ENCODE measurements around the gene PTPRK. TPM values are rescaled to one million over a fixed set of nuclear protein-coding genes. Genes with fewer than 3 reads are reported as not detected.

Gene PTPRK
- total and polyA plus RNA-seq, 10 of the 15 experiments (the other 5 are each of a cell fraction or from before 2014, with no cell fraction given), result 0.23 to 1.9 (median 0.55) TPM

DNA sequence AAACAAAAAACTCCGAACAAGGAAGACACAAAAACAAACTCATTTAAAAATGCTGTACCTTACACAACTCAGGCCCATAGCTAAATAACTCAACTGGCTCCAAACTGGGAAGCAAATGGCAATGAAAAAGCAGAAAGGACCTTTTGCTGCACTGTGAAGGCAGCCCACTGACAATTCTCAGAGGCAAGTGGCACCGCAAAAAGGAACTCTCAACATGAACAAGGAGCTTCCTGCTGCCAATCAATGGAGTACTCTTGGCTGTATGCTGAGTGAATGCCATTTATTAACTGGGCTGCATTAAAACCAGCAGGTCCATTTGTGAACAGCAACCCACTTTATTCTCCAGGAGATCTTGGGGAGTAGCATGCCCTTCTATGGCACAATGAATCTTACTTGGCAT is 209.9 kb downstream of the PTPRK start:
- H3K27ac ChIP-seq (ENCODE audit: control insufficient read depth, insufficient read depth), result no peak overlapping the region
- no TSS peak for BruUV-seq (replicated peaks)
- no peak for DNase-seq (ENCODE audit: low read depth, low spot score)
- H3K4me3 ChIP-seq, result no peak overlapping the region
- no peak for FAIRE-seq
- intact Hi-C loops (cut with micrococcal nuclease; ENCODE audit: unreplicated experiment) (no loop called here), in situ Hi-C loops (cut with MboI) (no loop called here)
- ChIA-PET POLR2A (no interaction called here), RAD21 (ENCODE audit: unreplicated experiment) (no interaction called here), SMC1A (ENCODE audit: uncharacterized antibody, unreplicated experiment) (no interaction called here), CTCF (no interaction called here)
- H3K4me1 ChIP-seq (ENCODE audit: control insufficient read depth, insufficient read depth, low read length), result no peaks in the 10 kb centered on the region
- no peak overlapping the region for H3K4me2 ChIP-seq (ENCODE audit: control insufficient read depth, insufficient read depth)
- H3K9ac ChIP-seq (ENCODE audit: control insufficient read depth, insufficient read depth, low read length), result no peak overlapping the region
- no peak overlapping the region for H2AFZ ChIP-seq (ENCODE audit: control insufficient read depth, low read depth, low read length)
- WGBS (ENCODE audit: insufficient coverage, insufficient replicate concordance, low lambda C conversion rate, missing lambda C conversion rate), result 4% methylated on average over 2 of the region's 2 CpGs
- H3K27me3 ChIP-seq (replicated peaks in 1 of 2; ENCODE audit: control insufficient read depth in 2 of 2, insufficient read depth in 2 of 2, low read length in 1 of 2), result 0 out of 4 replicates have a peak, but pooled peaks cover 0 to 1% of the 10 kb centered on the region in 2 experiments
- no peaks in the 10 kb centered on the region for H3K9me3 ChIP-seq (replicated peaks; ENCODE audit: control insufficient read depth, insufficient read depth, low read length)
- TF ChIP-seq POLR2A (IDR thresholded peaks at IDR 0.05; ENCODE audit: low read depth, low read length) (no peak), IRF4 (IDR thresholded peaks at IDR 0.05; ENCODE audit: low read depth, low read length) (no peak), ZSCAN29 (IDR thresholded peaks at IDR 0.05) (no peak), MEF2B (IDR thresholded peaks at IDR 0.05; ENCODE audit: partially characterized antibody, poor library complexity, severe bottlenecking) (no peak), GABPA (IDR thresholded peaks at IDR 0.05; ENCODE audit: low read depth) (no peak), HCFC1 (IDR thresholded peaks at IDR 0.05; ENCODE audit: low read length) (no peak), RFX5 (IDR thresholded peaks at IDR 0.05; ENCODE audit: low read depth, low read length) (no peak), SMC3 (IDR thresholded peaks at IDR 0.05; ENCODE audit: borderline replicate concordance, low read length) (no peak)
- TF ChIP-seq, protein P1, sequence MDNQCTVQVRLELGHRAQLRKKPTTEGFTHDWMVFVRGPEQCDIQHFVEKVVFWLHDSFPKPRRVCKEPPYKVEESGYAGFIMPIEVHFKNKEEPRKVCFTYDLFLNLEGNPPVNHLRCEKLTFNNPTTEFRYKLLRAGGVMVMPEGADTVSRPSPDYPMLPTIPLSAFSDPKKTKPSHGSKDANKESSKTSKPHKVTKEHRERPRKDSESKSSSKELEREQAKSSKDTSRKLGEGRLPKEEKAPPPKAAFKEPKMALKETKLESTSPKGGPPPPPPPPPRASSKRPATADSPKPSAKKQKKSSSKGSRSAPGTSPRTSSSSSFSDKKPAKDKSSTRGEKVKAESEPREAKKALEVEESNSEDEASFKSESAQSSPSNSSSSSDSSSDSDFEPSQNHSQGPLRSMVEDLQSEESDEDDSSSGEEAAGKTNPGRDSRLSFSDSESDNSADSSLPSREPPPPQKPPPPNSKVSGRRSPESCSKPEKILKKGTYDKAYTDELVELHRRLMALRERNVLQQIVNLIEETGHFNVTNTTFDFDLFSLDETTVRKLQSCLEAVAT (IDR thresholded peaks at IDR 0.05), result no peak
- TF ChIP-seq, protein P2, sequence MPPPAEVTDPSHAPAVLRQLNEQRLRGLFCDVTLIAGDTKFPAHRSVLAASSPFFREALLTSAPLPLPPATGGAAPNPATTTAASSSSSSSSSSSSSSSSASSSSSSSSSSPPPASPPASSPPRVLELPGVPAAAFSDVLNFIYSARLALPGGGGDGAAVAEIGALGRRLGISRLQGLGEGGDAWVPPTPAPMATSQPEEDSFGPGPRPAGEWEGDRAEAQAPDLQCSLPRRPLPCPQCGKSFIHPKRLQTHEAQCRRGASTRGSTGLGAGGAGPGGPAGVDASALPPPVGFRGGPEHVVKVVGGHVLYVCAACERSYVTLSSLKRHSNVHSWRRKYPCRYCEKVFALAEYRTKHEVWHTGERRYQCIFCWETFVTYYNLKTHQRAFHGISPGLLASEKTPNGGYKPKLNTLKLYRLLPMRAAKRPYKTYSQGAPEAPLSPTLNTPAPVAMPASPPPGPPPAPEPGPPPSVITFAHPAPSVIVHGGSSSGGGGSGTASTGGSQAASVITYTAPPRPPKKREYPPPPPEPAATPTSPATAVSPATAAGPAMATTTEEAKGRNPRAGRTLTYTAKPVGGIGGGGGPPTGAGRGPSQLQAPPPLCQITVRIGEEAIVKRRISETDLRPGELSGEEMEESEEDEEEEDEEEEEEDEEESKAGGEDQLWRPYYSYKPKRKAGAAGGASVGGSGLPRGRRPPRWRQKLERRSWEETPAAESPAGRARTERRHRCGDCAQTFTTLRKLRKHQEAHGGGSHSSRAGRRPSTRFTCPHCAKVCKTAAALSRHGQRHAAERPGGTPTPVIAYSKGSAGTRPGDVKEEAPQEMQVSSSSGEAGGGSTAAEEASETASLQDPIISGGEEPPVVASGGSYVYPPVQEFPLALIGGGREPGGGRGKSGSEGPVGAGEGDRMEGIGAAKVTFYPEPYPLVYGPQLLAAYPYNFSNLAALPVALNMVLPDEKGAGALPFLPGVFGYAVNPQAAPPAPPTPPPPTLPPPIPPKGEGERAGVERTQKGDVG (CRISPR knock-in tag; IDR thresholded peaks at IDR 0.05), result no peak
- no peaks in the 10 kb centered on the region for H3K79me2 ChIP-seq (ENCODE audit: control insufficient read depth, insufficient read depth, low read length)
- ATAC-seq, result no peak
- no peaks in the 10 kb centered on the region for H4K20me1 ChIP-seq (ENCODE audit: control insufficient read depth, insufficient read depth)
- H3K36me3 ChIP-seq (ENCODE audit: control insufficient read depth in 2 of 2, insufficient read depth in 2 of 2, low read length in 1 of 2), result no peaks in the 10 kb centered on the region

Measured in GM12878 (cell line).